ENCODE measurements around the gene ENDOG.

- TF ChIP-seq CTCF (IDR thresholded peaks at IDR 0.05; ENCODE audit: low read length): no peak
- no peak for TF ChIP-seq EZH2 (optimal IDR thresholded peaks at IDR 0.05; ENCODE audit: low read depth, low read length)
- no peak for TF ChIP-seq EZH2phosphoT487 (IDR thresholded peaks at IDR 0.05; ENCODE audit: low read length)
These were observed 25.2 kb upstream of the ENDOG start for GRCh38 chr9:128792978-128793686.
